HG03135 (cell line): ENCODE data around the gene TREX2.

Experiments used
- ATAC-seq: cut with Tn5 transposase; IDR thresholded peaks from one replicate; pipeline ENCODE4 v1.9.1; 2021; ENCODE audit warnings: mild to moderate bottlenecking, moderate library complexity; ENCODE audit not compliant: unreplicated experiment

TREX2 gene

GRCh38 chrX:153476666-153477363 is 31.0 kb upstream of the TREX2 start:
- ATAC-seq = no peak

- no peak for ATAC-seq
Measured at GRCh38 chrX:153475751-153476281, 30.0 kb upstream of the TREX2 start.

- no peak for ATAC-seq
Measured at GRCh38 chrX:153475271-153475670, 29.4 kb upstream of the TREX2 start.

- no peak for ATAC-seq
Measured at GRCh38 chrX:153474718-153475117, 28.9 kb upstream of the TREX2 start.

GRCh38 chrX:153474266-153474665 is 28.4 kb upstream of the TREX2 start:
- ATAC-seq = no peak

- no peak for ATAC-seq
Measured at GRCh38 chrX:153473126-153473525, 27.3 kb upstream of the TREX2 start.

GRCh38 chrX:153471663-153472280 is 25.9 kb upstream of the TREX2 start:
- ATAC-seq = no peak

- peak; percentile 70 for ATAC-seq
Measured at GRCh38 chrX:153470411-153471363, 24.8 kb upstream of the TREX2 start, which contains the start of gene HAUS7. TSS of gene HAUS7 (minus strand) at chrX:153470576. CDS start at chrX:153470557, 19 bp downstream.

GRCh38 chrX:153469811-153470410 is 24.1 kb upstream of the TREX2 start:
- peak; percentile 38 for ATAC-seq

- no peak for ATAC-seq
Measured at GRCh38 chrX:153468008-153468580, 22.2 kb upstream of the TREX2 start.

- no peak for ATAC-seq
Measured at GRCh38 chrX:153465691-153466380, 20.0 kb upstream of the TREX2 start.

GRCh38 chrX:153464116-153464515 is 18.3 kb upstream of the TREX2 start:
- no peak for ATAC-seq

GRCh38 chrX:153463556-153463955 is 17.7 kb upstream of the TREX2 start:
- ATAC-seq = no peak

- ATAC-seq = no peak
Measured at GRCh38 chrX:153463031-153463430, 17.2 kb upstream of the TREX2 start.

GRCh38 chrX:153462291-153462690 is 16.4 kb upstream of the TREX2 start:
- ATAC-seq = no peak

- ATAC-seq = no peak
Measured at GRCh38 chrX:153460826-153461225, 15.0 kb upstream of the TREX2 start.

GRCh38 chrX:153459986-153460385 is 14.1 kb upstream of the TREX2 start:
- no peak for ATAC-seq

- no peak for ATAC-seq
Measured at GRCh38 chrX:153458476-153458875, 12.6 kb upstream of the TREX2 start.

- no peak for ATAC-seq
Measured at GRCh38 chrX:153457827-153458466, 12.1 kb upstream of the TREX2 start.
